ENCODE results near the gene SAA1.
"Not testable (repeated sequence)": the region's sequence is repeated elsewhere in the genome, so short reads cannot be mapped to it uniquely, and the experiment has no call there.

Gene SAA1

GRCh38 chr11:18236664-18237356, 29.3 kb upstream of the SAA1 start, which contains the start of gene SAA4:
SAA4 (minus strand) TSS chr11:18236802; CDS start chr11:18235926, 876 bp downstream.
- WGBS (ENCODE audit: insufficient coverage, insufficient read length), result no CpG with 5 or more reads among the region's 2 CpGs
- Histone ChIP-seq H3K4me3 (ENCODE audit: low read length) (no peak within 1 kb of the TSS), H3K36me3 (ENCODE audit: control insufficient read depth, insufficient read depth, low read length) (no peaks in the 10 kb centered on the region), H3K27ac (ENCODE audit: low read length) (no peak within 1 kb of the TSS), H3K27me3 (ENCODE audit: control insufficient read depth, insufficient read depth, low read length) (no peaks in the 10 kb centered on the region), H3K4me1 (ENCODE audit: control insufficient read depth, insufficient read depth, low read length) (no peaks in the 10 kb centered on the region), H3K9me3 (ENCODE audit: control insufficient read depth, insufficient read depth, low read length) (no peaks in the 10 kb centered on the region)
- no peak for DNase-seq (ENCODE audit: low read depth, low spot score)

- Histone ChIP-seq H3K9me3 (ENCODE audit: control insufficient read depth, insufficient read depth, low read length) (no peaks in the 10 kb centered on the region), H3K4me3 (ENCODE audit: low read length) (no peak overlapping the region), H3K4me1 (ENCODE audit: control insufficient read depth, insufficient read depth, low read length) (no peaks in the 10 kb centered on the region), H3K27ac (ENCODE audit: low read length) (no peak overlapping the region), H3K27me3 (ENCODE audit: control insufficient read depth, insufficient read depth, low read length) (no peaks in the 10 kb centered on the region), H3K36me3 (ENCODE audit: control insufficient read depth, insufficient read depth, low read length) (no peaks in the 10 kb centered on the region)
- WGBS (ENCODE audit: insufficient coverage, insufficient read length), result no CpG with 5 or more reads among the region's 1 CpG
- no peak for DNase-seq (ENCODE audit: low read depth, low spot score)
Measured at GRCh38 chr11:18239655-18240054, 26.4 kb upstream of the SAA1 start.

DNA sequence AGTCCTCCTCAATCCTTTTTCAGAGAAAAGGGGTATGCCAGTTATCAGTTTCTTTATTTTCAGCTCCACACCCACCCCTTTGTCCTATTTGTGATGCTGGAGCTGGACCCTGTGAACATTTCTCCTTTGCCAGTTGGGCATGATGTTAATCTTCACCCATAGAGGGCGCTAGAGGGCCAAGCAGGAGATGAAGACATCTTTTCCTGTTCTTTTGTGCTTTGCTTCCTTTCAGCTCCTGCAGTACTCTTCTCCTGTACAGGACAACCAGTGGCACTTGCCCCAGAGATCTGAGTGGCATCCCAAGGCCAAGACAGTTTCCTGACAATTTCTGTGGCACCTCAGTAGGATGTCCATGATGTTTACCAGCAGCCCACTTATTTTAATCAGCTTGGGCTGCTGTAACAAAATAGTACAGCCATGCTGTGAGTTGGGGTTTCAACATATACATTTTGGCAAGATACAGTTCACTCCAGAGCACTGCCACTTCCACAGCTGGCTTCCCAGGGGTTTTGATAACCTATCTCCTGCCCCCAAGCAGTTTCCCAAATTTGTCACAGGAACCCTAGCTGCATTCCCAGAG, 22.2 kb upstream of the SAA1 start:
- H3K27ac ChIP-seq (ENCODE audit: low read length), result no peak overlapping the region
- H3K9me3 ChIP-seq (ENCODE audit: control insufficient read depth, insufficient read depth, low read length), result no peaks in the 10 kb centered on the region
- no peaks in the 10 kb centered on the region for H3K27me3 ChIP-seq (ENCODE audit: control insufficient read depth, insufficient read depth, low read length)
- peak; percentile 41 for DNase-seq (ENCODE audit: low read depth, low spot score)
- no peaks in the 10 kb centered on the region for H3K4me1 ChIP-seq (ENCODE audit: control insufficient read depth, insufficient read depth, low read length)
- no peaks in the 10 kb centered on the region for H3K36me3 ChIP-seq (ENCODE audit: control insufficient read depth, insufficient read depth, low read length)
- no CpG with 5 or more reads among the region's 1 CpG for WGBS (ENCODE audit: insufficient coverage, insufficient read length)
- H3K4me3 ChIP-seq (ENCODE audit: low read length), result no peak overlapping the region

DNA sequence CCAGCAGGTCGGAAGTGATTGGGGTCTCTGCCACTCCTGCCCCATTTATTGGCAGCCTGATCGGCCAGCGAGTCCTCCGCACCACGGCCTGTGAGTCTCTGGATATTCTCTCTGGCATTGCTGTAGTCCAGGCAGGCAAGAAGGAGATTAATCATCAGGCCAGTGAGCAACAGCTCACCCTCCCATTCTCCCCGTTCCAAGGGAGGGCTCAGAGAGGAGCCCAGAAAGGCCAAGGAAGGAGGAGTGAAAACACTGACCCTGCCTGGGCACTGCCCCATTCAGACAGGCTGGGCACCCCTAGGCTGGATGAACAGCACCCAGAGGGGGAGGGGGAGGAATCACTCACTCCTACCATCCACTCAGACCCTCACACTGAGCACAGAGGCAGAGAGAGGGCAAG, 20.7 kb upstream of the SAA1 start:
- no peaks in the 10 kb centered on the region for H3K4me1 ChIP-seq (ENCODE audit: control insufficient read depth, insufficient read depth, low read length)
- no peak overlapping the region for H3K27ac ChIP-seq (ENCODE audit: low read length)
- no peaks in the 10 kb centered on the region for H3K36me3 ChIP-seq (ENCODE audit: control insufficient read depth, insufficient read depth, low read length)
- no peak overlapping the region for H3K4me3 ChIP-seq (ENCODE audit: low read length)
- no CpG with 5 or more reads among the region's 6 CpGs for WGBS (ENCODE audit: insufficient coverage, insufficient read length)
- DNase-seq (ENCODE audit: low read depth, low spot score), result no peak
- H3K9me3 ChIP-seq (ENCODE audit: control insufficient read depth, insufficient read depth, low read length), result no peaks in the 10 kb centered on the region
- no peaks in the 10 kb centered on the region for H3K27me3 ChIP-seq (ENCODE audit: control insufficient read depth, insufficient read depth, low read length)

GRCh38 chr11:18246379-18247190, 19.5 kb upstream of the SAA1 start:
- not testable (repeated sequence) for DNase-seq (ENCODE audit: low read depth, low spot score); H3K4me1 ChIP-seq (ENCODE audit: control insufficient read depth, insufficient read depth, low read length); H3K27me3 ChIP-seq (ENCODE audit: control insufficient read depth, insufficient read depth, low read length); H3K4me3 ChIP-seq (ENCODE audit: low read length); H3K9me3 ChIP-seq (ENCODE audit: control insufficient read depth, insufficient read depth, low read length); H3K36me3 ChIP-seq (ENCODE audit: control insufficient read depth, insufficient read depth, low read length); H3K27ac ChIP-seq (ENCODE audit: low read length)
- WGBS (ENCODE audit: insufficient coverage, insufficient read length), result no CpG with 5 or more reads among the region's 11 CpGs

DNA sequence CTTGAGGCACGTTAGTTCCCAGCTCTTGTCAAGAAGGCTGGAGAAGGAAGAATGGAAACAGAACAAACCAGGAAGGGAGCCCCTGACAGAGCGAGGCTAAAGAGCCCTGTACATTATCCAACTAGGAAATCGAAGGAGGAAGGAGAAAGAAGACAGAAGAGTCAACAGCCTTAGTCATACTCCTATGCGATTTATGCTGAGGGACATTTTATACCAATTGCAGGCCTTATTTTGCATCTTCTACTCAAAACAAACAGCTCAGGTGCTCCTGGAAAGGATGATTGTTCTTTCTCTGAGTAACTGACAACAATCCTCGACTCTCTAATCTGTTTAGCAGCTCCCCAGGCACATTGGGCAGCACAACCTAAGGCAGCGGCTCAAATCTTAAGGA, 18.9 kb upstream of the SAA1 start:
- DNase-seq (ENCODE audit: low read depth, low spot score); H3K36me3 ChIP-seq (ENCODE audit: control insufficient read depth, insufficient read depth, low read length); H3K27ac ChIP-seq (ENCODE audit: low read length); H3K9me3 ChIP-seq (ENCODE audit: control insufficient read depth, insufficient read depth, low read length); H3K4me3 ChIP-seq (ENCODE audit: low read length); H3K4me1 ChIP-seq (ENCODE audit: control insufficient read depth, insufficient read depth, low read length); H3K27me3 ChIP-seq (ENCODE audit: control insufficient read depth, insufficient read depth, low read length): not testable (repeated sequence)
- WGBS (ENCODE audit: insufficient coverage, insufficient read length), result no CpG with 5 or more reads among the region's 6 CpGs

DNA sequence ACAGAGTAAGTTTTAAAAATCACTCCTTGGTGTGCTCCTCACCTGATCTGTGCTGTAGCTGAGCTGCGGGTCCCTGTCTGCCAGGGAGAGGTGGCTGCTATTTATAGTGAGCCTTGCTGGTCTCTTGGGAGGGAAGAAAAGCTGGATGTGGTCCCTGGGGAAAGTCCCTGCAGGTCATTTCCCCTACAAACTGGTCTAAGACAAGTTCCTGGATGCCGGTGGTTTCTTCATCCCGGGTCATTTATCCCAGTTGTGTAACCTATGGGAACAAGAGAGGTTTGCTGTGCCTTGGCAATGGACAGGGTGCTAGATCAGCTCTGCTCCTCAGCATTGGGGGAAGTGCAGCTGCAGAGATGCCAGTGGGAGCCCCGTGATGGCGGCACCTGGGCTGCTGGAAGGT, 17.5 kb upstream of the SAA1 start, which contains the start of gene SAA2:
SAA2 (minus strand) TSS at position 108 of the 400 bp plus-strand sequence. CDS start 657 bp downstream, outside the sequence.
- H3K4me3 ChIP-seq (ENCODE audit: low read length), result no peak within 1 kb of the TSS
- no peaks in the 10 kb centered on the region for H3K36me3 ChIP-seq (ENCODE audit: control insufficient read depth, insufficient read depth, low read length)
- no CpG with 5 or more reads among the region's 5 CpGs for WGBS (ENCODE audit: insufficient coverage, insufficient read length)
- H3K4me1 ChIP-seq (ENCODE audit: control insufficient read depth, insufficient read depth, low read length), result no peaks in the 10 kb centered on the region
- no peaks in the 10 kb centered on the region for H3K9me3 ChIP-seq (ENCODE audit: control insufficient read depth, insufficient read depth, low read length)
- no peaks in the 10 kb centered on the region for H3K27me3 ChIP-seq (ENCODE audit: control insufficient read depth, insufficient read depth, low read length)
- H3K27ac ChIP-seq (ENCODE audit: low read length), result no peak within 1 kb of the TSS
- DNase-seq (ENCODE audit: low read depth, low spot score), result no peak

DNA sequence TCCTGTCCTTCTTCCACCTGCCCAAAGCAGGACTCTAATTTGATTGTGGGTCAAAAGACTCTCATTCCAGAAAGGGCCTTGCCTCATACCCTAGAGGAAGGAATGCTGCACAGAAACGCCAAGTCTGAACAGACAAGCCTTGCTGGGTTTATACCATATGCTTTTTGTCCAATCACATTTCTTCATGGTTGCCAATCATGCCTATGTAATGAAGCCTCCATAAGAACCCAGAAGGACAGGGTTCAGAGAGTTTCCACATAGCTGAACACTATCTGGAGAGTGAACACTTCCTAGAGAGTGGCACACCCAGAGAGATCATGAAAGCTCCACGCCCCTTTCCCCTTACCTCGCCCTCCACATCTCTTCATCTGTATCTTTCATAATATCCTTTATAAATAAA, 12.8 kb upstream of the SAA1 start:
- 100% methylated on average over 1 of the region's 3 CpGs for WGBS (ENCODE audit: insufficient coverage, insufficient read length)
- H3K4me3 ChIP-seq (ENCODE audit: low read length), result no peak overlapping the region
- no peaks in the 10 kb centered on the region for H3K36me3 ChIP-seq (ENCODE audit: control insufficient read depth, insufficient read depth, low read length)
- no peaks in the 10 kb centered on the region for H3K27me3 ChIP-seq (ENCODE audit: control insufficient read depth, insufficient read depth, low read length)
- no peaks in the 10 kb centered on the region for H3K9me3 ChIP-seq (ENCODE audit: control insufficient read depth, insufficient read depth, low read length)
- no peak for DNase-seq (ENCODE audit: low read depth, low spot score)
- H3K4me1 ChIP-seq (ENCODE audit: control insufficient read depth, insufficient read depth, low read length), result no peaks in the 10 kb centered on the region
- no peak overlapping the region for H3K27ac ChIP-seq (ENCODE audit: low read length)

- WGBS (ENCODE audit: insufficient coverage, insufficient read length), result no CpG with 5 or more reads among the region's 11 CpGs
- H3K4me1 ChIP-seq (ENCODE audit: control insufficient read depth, insufficient read depth, low read length), result no peaks in the 10 kb centered on the region
- H3K9me3 ChIP-seq (ENCODE audit: control insufficient read depth, insufficient read depth, low read length), result no peaks in the 10 kb centered on the region
- H3K27me3 ChIP-seq (ENCODE audit: control insufficient read depth, insufficient read depth, low read length), result no peaks in the 10 kb centered on the region
- DNase-seq (ENCODE audit: low read depth, low spot score), result no peak
- H3K27ac ChIP-seq (ENCODE audit: low read length), result no peak overlapping the region
- no peaks in the 10 kb centered on the region for H3K36me3 ChIP-seq (ENCODE audit: control insufficient read depth, insufficient read depth, low read length)
- no peak overlapping the region for H3K4me3 ChIP-seq (ENCODE audit: low read length)
Measured at GRCh38 chr11:18253778-18254338, 12.2 kb upstream of the SAA1 start.

DNA sequence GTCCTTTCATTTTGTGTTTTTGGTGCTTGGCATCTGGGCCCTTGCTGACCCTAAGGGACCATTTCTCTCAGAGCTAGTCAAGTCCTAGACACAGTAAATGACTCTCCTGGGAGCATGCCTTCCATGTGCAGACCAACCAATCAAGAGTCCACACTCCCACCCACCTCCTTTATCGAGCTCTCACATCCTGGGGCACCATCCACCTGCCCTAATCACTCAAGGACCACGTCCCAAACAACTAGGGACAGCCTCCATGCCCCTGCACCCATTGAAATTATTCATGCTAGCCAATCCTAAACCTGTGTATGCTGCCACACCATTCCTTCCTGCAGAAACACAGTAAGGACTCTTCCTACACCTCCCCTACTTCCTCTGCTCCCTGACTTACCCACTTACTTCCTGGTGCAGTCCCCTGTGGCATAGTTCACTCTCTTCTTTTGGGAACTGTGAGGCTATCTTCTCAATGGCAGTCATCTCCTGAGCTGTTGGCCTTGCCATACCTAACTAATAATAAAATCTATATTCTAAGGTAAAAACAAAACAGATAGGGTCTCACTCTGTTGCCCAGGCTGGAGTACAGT, 11.2 kb upstream of the SAA1 start:
- no peak overlapping the region for H3K27ac ChIP-seq (ENCODE audit: low read length)
- DNase-seq (ENCODE audit: low read depth, low spot score), result no peak
- no peaks in the 10 kb centered on the region for H3K9me3 ChIP-seq (ENCODE audit: control insufficient read depth, insufficient read depth, low read length)
- no peak overlapping the region for H3K4me3 ChIP-seq (ENCODE audit: low read length)
- no CpG with 5 or more reads among the region's 2 CpGs for WGBS (ENCODE audit: insufficient coverage, insufficient read length)
- no peaks in the 10 kb centered on the region for H3K36me3 ChIP-seq (ENCODE audit: control insufficient read depth, insufficient read depth, low read length)
- H3K4me1 ChIP-seq (ENCODE audit: control insufficient read depth, insufficient read depth, low read length), result no peaks in the 10 kb centered on the region
- no peaks in the 10 kb centered on the region for H3K27me3 ChIP-seq (ENCODE audit: control insufficient read depth, insufficient read depth, low read length)
